ENCODE data around the gene GSTO1.
A peak's percentile ranks its signal among the peaks of the same experiment; 100 is the strongest.
"Not testable (repeated sequence)": the region's sequence is repeated elsewhere in the genome, so short reads cannot be mapped to it uniquely, and the experiment has no call there.

The GSTO1 gene

GRCh38 chr10:104248931-104249330 is 5.8 kb upstream of the GSTO1 start:
- DNase-seq (ENCODE audit: extremely low spot score, insufficient read length, low read depth); FAIRE-seq: not testable (repeated sequence)

- no peak for FAIRE-seq
- DNase-seq (ENCODE audit: extremely low spot score, insufficient read length, low read depth), result no peak
These were observed 4.3 kb upstream of the GSTO1 start for GRCh38 chr10:104250371-104250770.

GRCh38 chr10:104251443-104251842 is 3.2 kb upstream of the GSTO1 start:
- DNase-seq (ENCODE audit: extremely low spot score, insufficient read length, low read depth) (no peak), FAIRE-seq (no peak)

- DNase-seq (ENCODE audit: extremely low spot score, insufficient read length, low read depth) (no peak), FAIRE-seq (no peak)
These were observed 2.3 kb upstream of the GSTO1 start for GRCh38 chr10:104252368-104252767.

GRCh38 chr10:104253106-104253505 is 1.6 kb upstream of the GSTO1 start:
- no peak for FAIRE-seq
- DNase-seq (ENCODE audit: extremely low spot score, insufficient read length, low read depth), result no peak

GRCh38 chr10:104253606-104254410 is 884 bp upstream of the GSTO1 start:
- DNase-seq (ENCODE audit: extremely low spot score, insufficient read length, low read depth), result no peak
- FAIRE-seq, result no peak

- DNase-seq (ENCODE audit: extremely low spot score, insufficient read length, low read depth) (no peak), FAIRE-seq (peak; percentile 67)
These were observed 754 bp downstream of the GSTO1 start for GRCh38 chr10:104255311-104255981.

GRCh38 chr10:104256335-104256961 is 1.8 kb downstream of the GSTO1 start:
- peak; percentile 9 for FAIRE-seq

GRCh38 chr10:104257235-104257634 is 2.5 kb downstream of the GSTO1 start:
- DNase-seq (ENCODE audit: extremely low spot score, insufficient read length, low read depth) (no peak), FAIRE-seq (no peak)

More at GRCh38 chr10:104256335-104256961, 1.8 kb downstream of the GSTO1 start:
- DNase-seq (ENCODE audit: extremely low spot score, insufficient read length, low read depth), result no peak

GRCh38 chr10:104258209-104258608 is 3.5 kb downstream of the GSTO1 start:
- no peak for FAIRE-seq
- no peak for DNase-seq (ENCODE audit: extremely low spot score, insufficient read length, low read depth)

- no peak for FAIRE-seq
- DNase-seq (ENCODE audit: extremely low spot score, insufficient read length, low read depth), result no peak
These were observed 4.8 kb downstream of the GSTO1 start for GRCh38 chr10:104259456-104259855.

GRCh38 chr10:104259999-104260774 is 5.5 kb downstream of the GSTO1 start:
- no peak for DNase-seq (ENCODE audit: extremely low spot score, insufficient read length, low read depth)
- FAIRE-seq, result no peak

GRCh38 chr10:104260775-104261115 is 6.1 kb downstream of the GSTO1 start:
- FAIRE-seq (no peak), DNase-seq (ENCODE audit: extremely low spot score, insufficient read length, low read depth) (no peak)

- no peak for DNase-seq (ENCODE audit: extremely low spot score, insufficient read length, low read depth)
- no peak for FAIRE-seq
These were observed 7.4 kb downstream of the GSTO1 start for GRCh38 chr10:104262055-104262454.

- DNase-seq (ENCODE audit: extremely low spot score, insufficient read length, low read depth) (no peak), FAIRE-seq (no peak)
These were observed 10.1 kb downstream of the GSTO1 start for GRCh38 chr10:104264783-104265182.

- DNase-seq (ENCODE audit: extremely low spot score, insufficient read length, low read depth), result no peak
- FAIRE-seq, result no peak
These were observed 13.2 kb downstream of the GSTO1 start for GRCh38 chr10:104267721-104268404.

GRCh38 chr10:104268405-104268712 is 13.7 kb downstream of the GSTO1 start:
- DNase-seq (ENCODE audit: extremely low spot score, insufficient read length, low read depth), result no peak
- FAIRE-seq, result no peak

- DNase-seq (ENCODE audit: extremely low spot score, insufficient read length, low read depth) (peak; percentile 99), FAIRE-seq (peak; percentile 99)
These were observed 14.3 kb downstream of the GSTO1 start, which contains the start of gene GSTO2 for GRCh38 chr10:104268713-104269645. TSS of gene GSTO2 (plus strand) at chr10:104269184. CDS start at chr10:104274916, 5,732 bp downstream.

- no peak for DNase-seq (ENCODE audit: extremely low spot score, insufficient read length, low read depth)
- FAIRE-seq, result no peak
These were observed 18.6 kb downstream of the GSTO1 start for GRCh38 chr10:104273286-104273685.
